ENCODE data around the gene SEMA4B. TPM values are rescaled to one million over a fixed set of nuclear protein-coding genes. Genes with fewer than 3 reads are reported as not detected.
A peak's percentile ranks its signal among the peaks of the same experiment; 100 is the strongest.

Gene SEMA4B
- total and polyA plus RNA-seq, 9 of the 15 experiments (the other 6 are each of a cell fraction or from before 2014, with no cell fraction given), result 1.3 to 33.6 (median 11.0) TPM

GRCh38 chr15:90233387-90234095 lies 32.4 kb downstream of the SEMA4B start, which contains the start of gene CIB1:
TSS of gene CIB1 (minus strand) at chr15:90233941. CDS start at chr15:90233885, 56 bp downstream.
- Histone ChIP-seq H3K4me2 (ENCODE audit: insufficient read depth, low read length) (peak within 1 kb of the TSS; percentile 94), H2AFZ (ENCODE audit: low read depth, low read length) (peak within 1 kb of the TSS; percentile 93), H3K4me1 (replicated peaks in 1 of 2; ENCODE audit: control insufficient read depth in 2 of 2, insufficient read depth in 2 of 2, low read length in 2 of 2) (peaks cover 7 to 35% of the 10 kb centered on the region in 2 experiments; a peak in 3 of 5 replicates), H3K27me3 (ENCODE audit: control insufficient read depth in 2 of 2, insufficient read depth in 2 of 2, low read length in 2 of 2) (no peaks in the 10 kb centered on the region), H3K36me3 (ENCODE audit: control insufficient read depth, insufficient read depth, low read length) (peaks cover 54% of the 10 kb centered on the region), H3K9ac (ENCODE audit: insufficient read depth in 1 of 2, low read depth in 2 of 2, low read length in 2 of 2) (peak within 1 kb of the TSS; percentile 79 to 93), H3K27ac (ENCODE audit: extremely low read depth, low read depth, low read length) (peak within 1 kb of the TSS; percentile 83), H3K79me2 (ENCODE audit: control insufficient read depth, insufficient read depth, low read length) (peaks cover 32% of the 10 kb centered on the region), H3K9me1 (ENCODE audit: control insufficient read depth, insufficient read depth, low read length) (no peaks in the 10 kb centered on the region), H3K9me3 (replicated peaks; ENCODE audit: control insufficient read depth, insufficient read depth, low read depth, low read length) (no peaks in the 10 kb centered on the region), H3K4me3 (peak within 1 kb of the TSS; percentile 78), H4K20me1 (replicated peaks; ENCODE audit: control insufficient read depth, insufficient read depth, low read length) (0 out of 2 replicates have a peak, but pooled peaks cover 4% of the 10 kb centered on the region)
- intact Hi-C loops (cut with micrococcal nuclease), result loop anchor here (1.0 to 5.0 kb wide), 3 partner anchors 33 to 90 kb away; no protein-coding TSS in a partner anchor
- peak; percentile 87 for FAIRE-seq
- BruUV-seq (replicated peaks), result TSS peak; percentile 55
- POLR2A ChIA-PET, result interaction anchor here (0.5 to 2.0 kb wide), 19 partner anchors 8 to 672 kb away, joined by 3 to 15 read pairs (median 4); partner anchors contain the start of genes IDH2, SEMA4B and TTLL13
- ATAC-seq, result peak; percentile 96
- under 1% methylated on average over 43 of the region's 63 CpGs for WGBS (ENCODE audit: insufficient coverage, low coverage, missing lambda C conversion rate)
- CTCF ChIA-PET (ENCODE audit: low intra/inter-chr PET ratio), result interaction anchor here (0.5 to 1.4 kb wide), 3 partner anchors 73 to 91 kb away, joined by 3 to 8 read pairs (median 4); no protein-coding TSS in a partner anchor
- in situ Hi-C loops (cut with MboI), result loop anchor here (10.0 kb wide), 1 partner anchor 449 kb away; no protein-coding TSS in a partner anchor
- DNase-seq (ENCODE audit: extremely low read depth in 1 of 4, low spot score in 3 of 4), result peak; percentile 97 to 98 (median 98)
- TF ChIP-seq HMGXB4 (CRISPR knock-in tag; IDR thresholded peaks at IDR 0.05) (peak; percentile 33; the same call in 1 of the 2 replicates), MBD2 (IDR thresholded peaks at IDR 0.05; ENCODE audit: borderline replicate concordance, low read depth) (peak; percentile 52; the same call in 1 of the 2 replicates), HCFC1 (IDR thresholded peaks at IDR 0.05; ENCODE audit: low read depth, low read length) (0 out of 2 replicates have a peak, but pooled peaks have one; percentile 32), NR2C1 (IDR thresholded peaks at IDR 0.05) (no peak), NR2C1 (tag; IDR thresholded peaks at IDR 0.05) (peak; percentile 64; the same call in 1 of the 2 replicates), POLR2G (IDR thresholded peaks at IDR 0.05; ENCODE audit: low read depth, low read length) (peak; percentile 88), POLR3A (IDR thresholded peaks at IDR 0.05; ENCODE audit: borderline replicate concordance, extremely low read depth, insufficient read depth, insufficient read length) (no peak), KDM4B (IDR thresholded peaks at IDR 0.05; ENCODE audit: borderline replicate concordance in 2 of 2, low read depth in 1 of 2) (peak in 1 of 2 experiments; percentile 78; a peak in 1 of 4 replicates), ATF7 (IDR thresholded peaks at IDR 0.05) (peak; percentile 56; the same call in 1 of the 2 replicates)
- TF ChIP-seq, protein P1, sequence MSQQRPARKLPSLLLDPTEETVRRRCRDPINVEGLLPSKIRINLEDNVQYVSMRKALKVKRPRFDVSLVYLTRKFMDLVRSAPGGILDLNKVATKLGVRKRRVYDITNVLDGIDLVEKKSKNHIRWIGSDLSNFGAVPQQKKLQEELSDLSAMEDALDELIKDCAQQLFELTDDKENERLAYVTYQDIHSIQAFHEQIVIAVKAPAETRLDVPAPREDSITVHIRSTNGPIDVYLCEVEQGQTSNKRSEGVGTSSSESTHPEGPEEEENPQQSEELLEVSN (IDR thresholded peaks at IDR 0.05; ENCODE audit: borderline replicate concordance in 1 of 2, extremely low read depth in 1 of 2, insufficient read depth in 1 of 2, insufficient read length in 1 of 2, low read depth in 1 of 2, low read length in 1 of 2, poor library complexity in 1 of 2, severe bottlenecking in 1 of 2), result peak in 1 of 2 experiments; percentile 57
- TF ChIP-seq, protein P2, sequence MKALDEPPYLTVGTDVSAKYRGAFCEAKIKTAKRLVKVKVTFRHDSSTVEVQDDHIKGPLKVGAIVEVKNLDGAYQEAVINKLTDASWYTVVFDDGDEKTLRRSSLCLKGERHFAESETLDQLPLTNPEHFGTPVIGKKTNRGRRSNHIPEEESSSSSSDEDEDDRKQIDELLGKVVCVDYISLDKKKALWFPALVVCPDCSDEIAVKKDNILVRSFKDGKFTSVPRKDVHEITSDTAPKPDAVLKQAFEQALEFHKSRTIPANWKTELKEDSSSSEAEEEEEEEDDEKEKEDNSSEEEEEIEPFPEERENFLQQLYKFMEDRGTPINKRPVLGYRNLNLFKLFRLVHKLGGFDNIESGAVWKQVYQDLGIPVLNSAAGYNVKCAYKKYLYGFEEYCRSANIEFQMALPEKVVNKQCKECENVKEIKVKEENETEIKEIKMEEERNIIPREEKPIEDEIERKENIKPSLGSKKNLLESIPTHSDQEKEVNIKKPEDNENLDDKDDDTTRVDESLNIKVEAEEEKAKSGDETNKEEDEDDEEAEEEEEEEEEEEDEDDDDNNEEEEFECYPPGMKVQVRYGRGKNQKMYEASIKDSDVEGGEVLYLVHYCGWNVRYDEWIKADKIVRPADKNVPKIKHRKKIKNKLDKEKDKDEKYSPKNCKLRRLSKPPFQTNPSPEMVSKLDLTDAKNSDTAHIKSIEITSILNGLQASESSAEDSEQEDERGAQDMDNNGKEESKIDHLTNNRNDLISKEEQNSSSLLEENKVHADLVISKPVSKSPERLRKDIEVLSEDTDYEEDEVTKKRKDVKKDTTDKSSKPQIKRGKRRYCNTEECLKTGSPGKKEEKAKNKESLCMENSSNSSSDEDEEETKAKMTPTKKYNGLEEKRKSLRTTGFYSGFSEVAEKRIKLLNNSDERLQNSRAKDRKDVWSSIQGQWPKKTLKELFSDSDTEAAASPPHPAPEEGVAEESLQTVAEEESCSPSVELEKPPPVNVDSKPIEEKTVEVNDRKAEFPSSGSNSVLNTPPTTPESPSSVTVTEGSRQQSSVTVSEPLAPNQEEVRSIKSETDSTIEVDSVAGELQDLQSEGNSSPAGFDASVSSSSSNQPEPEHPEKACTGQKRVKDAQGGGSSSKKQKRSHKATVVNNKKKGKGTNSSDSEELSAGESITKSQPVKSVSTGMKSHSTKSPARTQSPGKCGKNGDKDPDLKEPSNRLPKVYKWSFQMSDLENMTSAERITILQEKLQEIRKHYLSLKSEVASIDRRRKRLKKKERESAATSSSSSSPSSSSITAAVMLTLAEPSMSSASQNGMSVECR (CRISPR knock-in tag; IDR thresholded peaks at IDR 0.05), result peak; percentile 61; the same call in 1 of the 2 replicates
